Mesenteric fat pad (tissue), 1 donor: Measurements from ENCODE around the gene TFF1. TPM values are rescaled to one million over a fixed set of nuclear protein-coding genes. Genes with fewer than 3 reads are reported as not detected.

Source experiments
- DNase-seq: peaks from one replicate; pipeline ENCODE4 v3.0.0-alpha.2; 2020; ENCODE audit warnings: low spot score
- total RNA-seq: library from RNA; stranded (reverse); fragmentation: NEBNext Ultra II Directional; extraction: Animal tissue kit (Norgen Biotek cat#: 25700); gene quantifications from one replicate; pipeline ENCODE4 v1.2.1, GENCODE V29; 2021
- donor health status: DM: yes; HTN: yes; CAD: no.

TFF1 gene
- total RNA-seq, 1 donor from 2014 or later: not detected

DNA sequence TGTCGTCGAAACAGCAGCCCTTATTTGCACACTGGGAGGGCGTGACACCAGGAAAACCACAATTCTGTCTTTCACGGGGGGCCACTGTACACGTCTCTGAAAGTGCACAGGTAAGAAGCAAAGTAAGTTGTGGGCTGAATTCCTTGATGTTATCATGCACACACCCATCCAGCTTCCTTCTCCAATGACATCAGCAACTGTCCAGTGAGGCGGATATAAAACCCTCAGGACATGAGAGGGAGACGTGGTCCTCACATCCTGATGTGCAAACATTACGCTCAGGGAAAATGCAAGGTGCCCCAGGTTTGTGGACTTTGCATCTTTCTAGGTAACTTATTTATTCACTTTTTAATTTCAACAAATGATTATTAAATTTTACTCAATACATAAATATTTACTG, 3.0 kb downstream of the TFF1 start:
- no peak for DNase-seq

DNA sequence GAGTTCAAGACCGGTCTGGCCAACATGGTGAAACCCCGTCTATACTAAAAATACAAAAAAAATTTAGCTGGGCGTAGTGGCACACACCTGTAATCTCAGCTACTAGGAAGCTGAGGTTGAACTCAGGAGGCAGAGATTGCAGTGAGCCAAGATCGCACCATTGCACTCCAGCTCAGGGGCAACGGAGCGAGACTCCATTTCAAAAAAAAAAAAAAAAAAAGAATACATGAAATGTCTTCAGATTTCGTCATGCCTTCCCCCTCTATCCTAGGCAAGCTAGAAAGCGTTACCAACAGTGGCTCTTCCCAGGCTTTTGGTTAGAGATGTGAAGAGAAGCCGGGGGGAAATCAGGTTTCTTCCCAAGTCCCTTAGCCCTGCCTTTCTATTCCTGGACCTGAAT, 3.6 kb downstream of the TFF1 start:
- no peak for DNase-seq

DNA sequence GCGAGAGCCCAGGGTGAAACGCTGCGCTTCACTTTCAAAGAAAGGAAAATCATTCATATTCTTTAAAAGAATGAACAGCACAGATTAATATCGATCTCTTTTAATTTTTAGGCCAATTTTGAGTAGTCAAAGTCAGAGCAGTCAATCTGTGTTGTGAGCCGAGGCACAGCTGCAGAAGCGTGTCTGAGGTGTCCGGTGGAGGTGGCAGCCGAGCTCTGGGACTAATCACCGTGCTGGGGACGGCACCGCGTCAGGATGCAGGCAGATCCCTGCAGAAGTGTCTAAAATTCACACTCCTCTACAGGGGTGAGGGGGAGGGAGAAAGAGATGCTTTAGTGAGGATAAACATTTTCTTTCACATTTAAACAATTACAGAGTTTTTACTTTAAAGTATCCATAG, 4.1 kb downstream of the TFF1 start:
- no peak for DNase-seq

DNA sequence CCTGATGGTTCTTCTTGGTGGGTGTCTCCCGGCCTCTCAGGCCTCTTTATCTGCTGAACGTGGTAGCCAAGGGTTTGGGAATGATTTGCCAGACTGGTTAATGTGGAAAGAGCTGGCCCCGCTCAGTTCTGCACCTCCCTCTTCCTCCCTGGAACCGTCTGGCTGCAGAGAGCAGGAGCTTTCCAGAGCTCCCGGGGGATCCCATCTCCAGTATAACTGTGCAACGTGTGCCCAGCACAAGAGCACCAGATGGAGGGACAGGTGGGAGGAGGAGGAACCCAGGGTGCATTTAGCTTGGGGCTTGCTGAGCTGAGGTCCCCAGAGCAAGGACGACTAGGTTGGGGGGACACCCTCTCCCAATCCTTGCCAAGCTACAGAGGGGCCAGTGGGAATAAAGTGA, 5.0 kb downstream of the TFF1 start:
- no peak for DNase-seq

DNA sequence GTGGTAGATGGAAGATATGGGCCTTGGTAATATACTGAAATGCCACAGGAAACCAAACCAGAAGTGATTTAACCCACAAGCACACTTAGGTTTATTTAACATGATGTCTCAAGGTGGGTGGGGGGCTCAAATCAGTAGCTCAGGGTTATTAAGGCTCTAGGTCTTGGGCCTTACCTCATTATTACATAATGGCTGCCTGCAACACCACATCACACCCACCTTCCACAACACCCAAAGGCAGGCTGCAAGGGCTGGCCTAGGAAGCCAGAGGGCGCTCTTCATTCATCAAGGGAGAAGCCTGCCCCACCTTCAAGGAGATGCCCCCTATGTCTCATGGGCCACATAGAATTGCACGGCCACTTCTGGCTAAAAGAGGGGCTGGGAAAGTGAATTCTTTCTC, 6.0 kb downstream of the TFF1 start:
- DNase-seq: no peak

DNA sequence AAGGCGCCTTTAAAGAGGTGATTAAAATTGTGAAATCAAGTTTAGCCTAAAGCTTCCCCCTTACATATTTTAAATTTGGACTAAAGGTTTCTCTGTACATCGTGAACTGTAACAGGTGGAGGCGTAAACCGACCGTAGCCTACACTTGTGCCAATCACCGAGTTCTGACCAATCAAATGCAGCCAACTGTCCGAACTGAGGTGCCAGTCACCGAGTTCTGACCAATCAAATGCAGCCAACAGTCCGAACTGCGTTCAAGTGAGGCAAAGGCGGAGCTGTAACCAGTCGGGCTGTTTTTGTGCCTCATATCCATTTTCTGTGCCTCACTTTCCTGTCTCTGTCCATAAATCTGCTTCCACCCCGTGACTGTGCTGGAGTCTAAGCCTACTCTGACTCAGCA, 7.4 kb downstream of the TFF1 start:
- no peak for DNase-seq

DNA sequence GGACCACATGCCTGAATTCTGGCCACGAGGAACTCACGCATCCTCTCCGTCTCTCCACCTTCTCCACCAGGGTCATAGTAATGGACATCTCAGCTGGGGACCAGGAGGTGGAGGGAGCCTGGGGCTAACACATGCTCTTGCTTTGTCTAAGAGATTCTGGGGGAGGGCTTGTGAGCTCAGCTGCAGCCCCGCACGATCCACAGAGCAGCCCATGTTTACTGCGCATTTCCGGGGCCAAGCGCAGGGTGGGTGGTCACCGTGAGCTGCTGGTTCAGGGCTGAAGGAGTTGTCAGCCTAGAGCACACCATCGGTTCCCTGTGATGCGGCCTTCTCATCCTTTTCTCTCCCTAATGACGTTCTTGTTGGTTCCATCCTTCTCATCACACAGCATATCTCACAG, 8.1 kb downstream of the TFF1 start:
- no peak for DNase-seq

DNA sequence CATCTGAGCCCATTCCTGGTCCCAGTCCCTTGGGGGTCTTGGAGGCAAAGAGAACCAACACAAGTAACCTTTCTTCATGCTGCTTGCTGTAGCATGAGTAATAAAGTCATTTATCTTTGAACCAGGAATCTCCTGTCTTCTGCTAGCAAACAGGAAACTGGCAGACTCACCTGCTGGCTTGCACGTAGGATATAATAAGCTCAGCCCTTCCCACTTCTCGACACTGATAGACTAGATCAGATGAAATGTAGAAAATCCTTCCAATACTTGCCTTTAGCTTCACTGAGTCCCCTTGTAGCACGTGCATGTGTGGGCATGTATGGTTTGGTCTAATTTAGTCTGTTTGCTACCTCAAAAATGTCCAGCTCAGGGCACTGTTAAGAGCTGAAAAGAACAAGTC, 9.0 kb downstream of the TFF1 start:
- no peak for DNase-seq

DNA sequence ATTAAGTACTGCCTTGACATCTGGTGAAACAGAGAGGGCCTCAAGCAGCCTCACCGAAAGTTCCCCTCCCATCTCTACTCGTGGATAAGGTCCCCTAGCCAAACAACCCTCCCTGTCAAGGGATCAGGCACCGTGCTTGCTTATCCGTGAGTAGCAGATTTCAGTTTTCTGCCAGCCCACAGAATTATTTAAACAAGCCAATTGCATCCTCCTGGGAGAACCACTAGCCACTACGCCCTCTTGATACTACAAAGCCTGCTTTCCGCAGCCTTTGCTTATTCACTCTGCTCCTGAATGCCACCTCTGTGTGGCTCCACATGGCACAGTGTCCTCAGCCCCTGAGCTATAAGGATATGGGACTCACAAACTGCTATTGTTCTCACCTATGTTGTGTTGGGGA, 9.7 kb downstream of the TFF1 start:
- no peak for DNase-seq

DNA sequence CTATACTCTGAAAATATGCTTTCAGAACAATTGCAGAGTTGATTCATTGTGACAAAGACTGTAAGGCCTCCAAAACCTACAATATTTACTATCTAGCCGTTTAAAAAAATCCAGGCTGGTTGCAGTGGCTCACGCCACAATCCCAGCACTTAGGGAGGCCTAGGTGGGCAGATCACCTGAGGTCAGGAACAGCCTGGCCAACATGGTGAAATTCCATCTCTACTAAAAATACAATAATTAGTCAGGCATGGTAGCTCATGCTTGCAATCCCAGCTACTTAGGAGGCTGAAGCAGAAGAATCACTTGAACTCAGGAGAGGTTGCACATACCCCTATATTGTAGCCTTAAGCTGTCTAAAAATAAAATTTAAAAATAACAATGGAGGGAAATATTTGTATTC, 10.3 kb downstream of the TFF1 start:
- no peak for DNase-seq

DNA sequence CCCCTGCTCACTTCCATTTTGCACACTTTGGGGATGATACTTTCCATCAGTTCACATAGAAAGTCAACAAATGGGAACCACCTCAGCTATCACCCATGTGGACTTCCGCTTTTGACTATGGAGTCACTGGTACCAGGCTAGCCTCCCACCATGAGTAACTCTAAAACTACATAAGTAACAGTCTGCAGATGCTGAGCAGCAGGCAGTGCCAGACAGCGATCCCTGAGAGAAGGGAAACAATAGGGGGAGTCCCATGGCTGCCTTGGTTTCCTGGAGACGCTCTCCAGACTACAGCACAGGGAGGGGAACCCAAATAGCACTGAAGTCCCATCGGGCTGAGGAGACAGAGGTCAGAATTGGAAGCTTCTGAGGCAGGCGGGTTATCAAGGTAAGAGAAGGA, 12.7 kb downstream of the TFF1 start:
- DNase-seq: peak; percentile 59

DNA sequence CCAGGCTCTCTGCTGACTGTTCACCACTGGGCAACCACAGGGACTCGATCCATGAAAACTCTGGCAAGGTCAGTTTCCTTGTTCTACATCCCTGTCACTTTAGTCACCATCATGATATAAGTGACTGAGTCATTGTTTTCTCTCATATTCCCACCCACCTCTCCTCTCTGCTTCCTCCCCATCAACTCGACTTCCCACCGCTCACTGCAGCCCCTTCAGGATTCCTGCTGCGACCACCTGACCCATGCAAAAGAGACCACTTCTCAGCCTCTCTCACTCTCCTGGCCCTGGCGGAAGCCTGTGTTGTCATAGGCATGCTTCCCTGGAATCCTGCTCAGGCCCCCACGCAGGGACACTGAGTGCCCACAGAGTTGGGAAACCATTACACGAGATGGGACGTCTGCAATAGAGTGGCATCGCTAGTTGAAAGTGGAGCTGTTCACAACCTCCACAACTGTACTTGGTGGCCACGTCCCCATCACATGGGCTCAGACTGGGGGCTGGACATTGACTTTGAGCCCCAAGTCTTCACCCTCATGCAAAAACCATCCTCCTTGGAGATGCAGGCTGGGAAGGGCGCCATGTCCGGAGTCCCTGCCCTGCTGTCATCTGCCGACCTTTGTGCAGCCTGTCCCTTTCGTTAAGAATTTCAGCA, 13.8 kb downstream of the TFF1 start:
- DNase-seq: peak; percentile 75

DNA sequence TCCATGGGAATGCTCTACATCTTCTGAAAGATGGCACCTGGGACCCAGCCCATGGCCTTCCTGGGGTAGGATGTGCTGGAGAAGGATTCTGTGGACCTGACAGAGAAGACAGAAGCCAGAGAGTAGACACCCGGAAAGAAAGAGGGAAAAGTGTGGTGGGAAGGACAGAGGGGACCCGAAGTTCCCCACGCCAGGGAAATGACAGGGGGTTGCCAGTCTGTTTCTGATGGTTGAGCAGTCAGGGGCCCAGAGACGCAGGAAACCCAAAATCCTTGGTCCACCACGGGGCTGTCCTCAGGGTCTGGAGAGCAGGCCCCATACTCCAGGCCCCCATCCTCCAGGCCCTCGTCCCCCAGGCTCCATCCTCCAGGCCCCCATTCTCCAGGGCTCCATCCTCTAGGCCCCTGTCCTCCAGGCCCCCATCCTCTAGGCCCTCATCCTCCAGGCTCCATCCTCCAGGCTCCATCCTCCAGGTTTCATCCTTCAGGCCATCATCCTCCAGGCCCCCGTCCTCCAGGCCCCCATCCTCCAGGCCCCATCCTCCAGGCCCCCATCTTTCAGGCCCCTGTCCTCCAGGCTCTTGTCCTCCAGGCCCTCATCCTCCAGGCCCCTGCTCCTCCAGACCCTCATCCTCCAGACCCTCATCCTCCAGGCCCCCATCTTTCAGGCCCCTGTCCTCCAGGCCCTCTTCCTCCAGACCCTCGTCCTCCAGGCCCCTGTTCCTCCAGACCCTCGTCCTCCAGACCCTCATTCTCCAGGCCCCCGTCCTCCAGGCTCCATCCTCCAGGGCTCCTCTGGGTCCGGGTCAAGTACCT, 14.5 kb downstream of the TFF1 start:
- DNase-seq: peak; percentile 81

DNA sequence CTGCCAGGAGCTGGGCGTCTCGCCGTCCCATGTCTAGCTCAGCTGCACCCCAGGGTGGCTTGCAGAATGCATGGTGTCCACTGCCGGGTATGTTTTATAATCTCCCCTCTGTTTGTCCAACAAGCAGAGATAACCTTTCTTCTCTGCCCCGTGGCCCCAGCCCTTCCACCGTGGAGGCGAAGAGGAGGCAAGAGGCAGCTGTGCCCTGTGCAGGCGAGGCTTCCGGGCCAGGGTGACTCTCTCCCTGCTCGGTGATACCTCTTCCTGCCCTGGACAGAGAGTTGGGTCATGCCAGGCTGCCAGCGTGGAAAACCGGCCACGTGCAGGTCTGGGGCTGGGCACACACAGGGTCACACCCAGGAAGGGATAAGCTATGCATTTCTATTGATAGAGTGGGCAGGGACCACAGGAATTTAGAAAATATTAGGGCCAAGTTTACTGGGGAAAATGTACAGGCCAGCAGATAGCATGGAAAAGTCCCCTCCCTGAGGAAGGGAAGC, 15.4 kb downstream of the TFF1 start, which contains the start of gene TFF2:
Gene TFF2, minus strand, starts transcription at position 68 of the 500 bp plus-strand sequence. Its CDS starts 37 bp downstream, at position 31.
- peak; percentile 83 for DNase-seq

DNA sequence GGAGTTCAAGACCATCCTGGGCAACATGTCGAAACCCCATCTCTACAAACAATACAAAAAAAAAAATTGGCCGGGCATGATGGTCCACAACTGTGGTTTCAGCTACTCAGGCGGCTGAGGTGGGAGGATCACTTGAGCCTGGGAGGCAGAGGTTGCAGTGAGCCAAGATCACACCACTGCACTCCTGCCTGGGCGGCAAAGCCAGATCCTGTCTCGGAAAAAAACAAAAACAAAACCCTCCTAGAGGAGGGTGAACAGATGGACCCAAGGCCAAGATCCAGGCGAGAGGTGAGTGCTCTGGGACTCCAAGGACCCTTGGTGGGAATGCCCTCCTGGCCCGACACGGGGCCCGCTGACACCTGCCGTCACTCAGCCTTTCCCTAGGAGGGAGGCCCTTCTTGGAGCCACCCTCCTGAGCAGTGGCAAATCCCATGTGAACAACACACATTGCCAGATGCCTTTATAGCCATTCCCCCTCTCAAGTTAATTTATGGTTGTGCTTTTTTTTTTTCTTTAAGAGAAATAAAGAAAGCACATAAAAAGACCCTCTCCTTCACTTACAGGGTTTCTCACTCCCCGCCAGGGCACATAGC, 15.9 kb downstream of the TFF1 start:
- peak; percentile 53 for DNase-seq

DNA sequence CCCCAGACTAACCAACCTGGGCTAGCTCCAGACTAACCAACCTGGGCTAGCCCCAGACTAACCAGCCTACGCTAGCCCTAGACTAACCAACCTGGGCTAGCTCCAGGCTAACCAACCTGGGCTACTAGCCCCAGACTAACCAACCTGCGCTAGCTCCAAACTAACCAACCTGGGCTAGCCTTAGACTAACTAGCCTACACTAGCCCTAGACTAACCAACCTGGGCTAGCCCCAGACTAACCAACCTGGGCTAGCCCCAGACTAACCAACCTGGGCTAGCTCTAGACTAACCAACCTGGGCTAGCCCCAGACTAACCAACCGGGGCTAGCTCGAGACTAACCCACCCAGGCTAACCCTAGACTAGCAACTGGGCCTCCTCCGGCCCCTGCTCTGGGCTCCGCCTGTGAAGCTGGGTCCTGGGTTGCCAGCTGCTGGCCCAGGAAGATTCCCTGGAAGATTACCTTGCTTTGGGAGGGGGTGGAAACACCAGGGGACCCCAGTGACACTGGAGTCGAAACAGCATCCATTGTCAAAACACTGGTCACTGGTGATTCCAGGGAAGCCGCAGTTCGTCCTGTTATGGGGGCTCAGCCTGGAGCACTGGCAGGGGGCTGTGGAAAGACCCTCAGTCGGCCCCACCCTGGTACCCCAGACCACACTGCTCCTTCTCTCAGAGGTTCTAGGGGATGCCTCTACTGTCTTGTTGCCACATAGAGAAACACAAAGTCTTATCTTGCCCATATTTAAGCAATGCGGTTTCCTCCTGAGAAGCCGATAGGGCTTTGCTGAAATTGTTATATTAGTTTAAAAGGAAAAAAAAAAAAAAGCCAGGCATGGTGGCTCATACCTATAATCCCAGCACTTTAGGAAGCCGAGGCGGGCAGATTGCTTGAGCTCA, 16.7 kb downstream of the TFF1 start:
- DNase-seq: peak; percentile 64

DNA sequence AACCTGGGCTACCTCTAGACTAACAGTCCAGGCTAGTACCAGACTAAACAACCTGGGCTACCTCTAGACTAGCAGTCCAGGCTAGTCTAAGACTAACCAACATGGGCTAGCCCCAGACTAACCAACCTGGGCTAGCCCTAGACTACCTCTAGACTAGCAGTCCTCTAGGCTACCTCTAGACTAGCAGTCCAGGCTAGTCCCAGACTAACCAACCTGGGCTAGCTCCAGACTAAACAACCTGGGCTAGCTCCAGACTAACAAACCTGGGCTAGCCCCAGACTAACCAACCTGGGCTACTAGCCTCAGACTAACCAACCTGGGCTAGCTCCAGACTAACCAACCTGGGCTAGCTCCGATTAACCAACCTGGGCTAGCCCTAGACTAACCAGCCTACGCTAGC, 17.6 kb downstream of the TFF1 start:
- DNase-seq: no peak

DNA sequence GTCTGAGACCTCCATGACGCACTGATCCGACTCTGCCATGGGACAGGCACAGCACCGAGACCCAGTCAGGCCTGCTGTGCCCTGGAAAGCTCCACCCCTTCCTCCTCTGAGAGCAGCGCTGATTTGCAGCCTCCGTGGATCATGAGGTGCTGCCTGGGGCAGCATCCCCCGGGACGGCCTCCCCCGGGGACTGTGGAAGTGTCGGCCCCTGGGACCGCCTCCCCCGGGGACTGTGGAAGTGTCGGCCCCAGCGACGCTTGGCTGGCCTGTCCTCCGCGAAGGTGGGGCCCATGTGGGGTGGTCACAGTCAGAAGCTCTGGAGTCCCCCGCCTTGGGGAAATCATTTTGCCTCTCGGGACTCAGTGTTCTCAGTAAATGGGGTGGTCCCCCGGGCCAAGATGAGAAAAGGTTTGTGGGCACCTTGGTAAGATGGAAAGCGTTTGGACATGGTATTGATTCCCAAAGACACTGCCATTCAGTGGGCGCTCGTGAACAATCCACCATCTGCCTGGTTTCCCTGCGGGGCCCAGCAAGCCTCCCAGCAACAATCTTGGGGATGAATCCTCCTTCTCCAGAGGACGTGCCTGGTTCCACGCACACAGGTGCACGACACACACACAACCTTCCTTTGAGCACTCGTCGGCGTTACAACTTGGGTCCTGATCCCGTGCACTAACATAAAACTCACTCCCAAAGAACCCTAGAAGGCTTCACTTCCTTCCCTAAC, 18.6 kb downstream of the TFF1 start:
- no peak for DNase-seq

DNA sequence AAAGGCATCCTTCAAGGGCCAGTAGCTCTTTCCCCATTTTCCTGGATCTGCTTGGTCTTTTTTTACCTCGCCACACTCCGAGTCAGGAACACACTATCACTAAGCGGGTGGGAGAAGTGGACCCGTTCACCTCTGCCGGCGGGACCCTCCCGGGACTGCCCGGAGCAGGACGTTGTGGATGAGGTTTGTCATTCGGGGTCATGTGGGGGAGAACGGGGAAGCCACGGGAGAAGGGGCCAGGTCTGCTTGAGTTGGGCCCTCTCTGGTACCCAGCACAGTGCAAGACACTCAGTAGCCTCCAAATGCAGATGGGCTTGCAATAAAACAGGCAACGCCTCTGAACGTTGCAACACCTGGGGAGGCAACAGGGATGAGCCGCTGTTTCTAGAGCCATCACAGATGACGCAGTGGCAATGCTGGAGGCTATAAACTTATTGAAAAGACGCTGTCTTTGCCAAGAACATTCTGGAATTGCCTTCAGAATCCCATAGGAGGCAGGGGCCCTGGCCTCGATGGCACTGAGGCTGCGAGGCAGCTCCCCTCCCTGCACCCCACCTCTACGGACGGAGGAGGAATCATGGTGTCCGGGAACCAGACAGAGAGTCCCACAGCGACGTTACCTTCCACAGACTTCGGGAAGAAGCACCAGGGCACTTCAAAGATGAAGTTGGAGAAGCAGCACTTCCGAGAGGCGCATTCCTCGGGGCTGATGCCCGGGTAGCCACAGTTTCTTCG, 19.3 kb downstream of the TFF1 start:
- no peak for DNase-seq

DNA sequence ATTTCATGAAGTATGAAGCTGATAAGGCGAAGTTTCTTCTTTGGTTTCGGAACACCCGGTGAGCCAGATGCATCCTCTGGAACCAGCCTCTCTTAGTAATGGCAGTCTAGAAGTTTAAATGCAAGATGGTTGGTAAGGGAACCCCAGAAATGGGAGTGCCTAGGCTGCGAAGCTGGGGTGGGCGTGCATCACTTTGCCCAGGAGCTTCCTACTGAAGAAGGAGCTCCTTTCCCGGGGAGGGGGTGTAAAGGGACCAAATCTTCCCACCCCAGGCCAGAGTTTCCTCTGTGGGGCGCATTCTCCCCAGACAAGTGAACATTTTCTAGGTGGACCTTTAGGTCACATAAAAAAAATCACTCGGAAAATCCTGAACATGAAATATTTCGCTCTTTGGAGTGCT, 19.9 kb downstream of the TFF1 start:
- no peak for DNase-seq
